Measurements from ENCODE around the gene UBC.
A peak's percentile ranks its signal among the peaks of the same experiment; 100 is the strongest.
"Not testable (repeated sequence)": the region's sequence is repeated elsewhere in the genome, so short reads cannot be mapped to it uniquely, and the experiment has no call there.

UBC gene

GRCh38 chr12:124914392-124915238 is at the start of gene UBC:
UBC (minus strand) TSS chr12:124914650; CDS start chr12:124913771, 879 bp downstream.
- peak; percentile 86 for DNase-seq

- DNase-seq, result no peak
Observed at GRCh38 chr12:124963211-124963610, 48.8 kb upstream of the UBC start.

- DNase-seq, result no peak
Observed at GRCh38 chr12:124961055-124961454, 46.6 kb upstream of the UBC start.

GRCh38 chr12:124956571-124956970 is 42.1 kb upstream of the UBC start:
- no peak for DNase-seq

DNA sequence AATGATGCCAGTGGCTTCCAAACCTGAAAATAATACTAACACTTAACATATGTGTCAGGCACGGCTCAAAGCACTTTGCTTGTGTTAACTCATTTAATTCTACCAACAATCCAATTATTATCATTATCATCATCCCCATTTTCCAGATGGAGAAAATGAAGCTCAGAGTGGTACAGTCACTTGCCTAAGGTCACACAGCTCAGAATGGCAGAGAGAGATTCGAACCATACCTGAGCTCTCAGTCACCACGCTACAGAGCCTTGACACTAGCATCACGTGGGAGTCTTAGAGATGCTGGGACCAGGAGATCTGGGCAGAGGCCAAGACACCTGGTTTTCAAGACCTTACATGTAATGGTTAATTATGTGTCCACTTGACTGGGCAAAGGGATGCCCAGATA is 40.3 kb upstream of the UBC start:
- DNase-seq, result no peak

GRCh38 chr12:124953689-124954405 is 39.4 kb upstream of the UBC start:
- no peak for DNase-seq

DNA sequence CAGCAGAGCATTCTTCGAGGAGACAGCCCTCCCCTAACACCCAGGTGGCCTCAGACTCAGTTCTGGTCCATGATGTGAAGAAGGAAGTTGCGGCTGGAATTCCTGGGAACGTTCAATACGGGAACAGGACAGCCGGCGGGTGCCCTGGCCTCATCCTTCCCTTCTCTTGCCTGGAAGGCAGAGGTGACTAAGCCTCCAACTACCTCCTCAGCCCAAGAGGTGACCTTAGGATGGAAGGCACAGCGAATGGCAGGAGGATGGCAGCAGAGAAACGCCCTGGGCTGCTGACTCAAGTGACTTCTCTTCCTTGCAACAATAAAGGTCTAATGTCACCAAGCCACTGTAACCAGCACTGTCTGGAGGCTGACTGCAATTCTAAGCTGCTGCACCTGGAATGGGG is 38.4 kb upstream of the UBC start:
- DNase-seq, result no peak

GRCh38 chr12:124952295-124952694 is 37.8 kb upstream of the UBC start:
- no peak for DNase-seq

GRCh38 chr12:124949779-124950728 is 35.6 kb upstream of the UBC start:
- DNase-seq, result no peak

DNA sequence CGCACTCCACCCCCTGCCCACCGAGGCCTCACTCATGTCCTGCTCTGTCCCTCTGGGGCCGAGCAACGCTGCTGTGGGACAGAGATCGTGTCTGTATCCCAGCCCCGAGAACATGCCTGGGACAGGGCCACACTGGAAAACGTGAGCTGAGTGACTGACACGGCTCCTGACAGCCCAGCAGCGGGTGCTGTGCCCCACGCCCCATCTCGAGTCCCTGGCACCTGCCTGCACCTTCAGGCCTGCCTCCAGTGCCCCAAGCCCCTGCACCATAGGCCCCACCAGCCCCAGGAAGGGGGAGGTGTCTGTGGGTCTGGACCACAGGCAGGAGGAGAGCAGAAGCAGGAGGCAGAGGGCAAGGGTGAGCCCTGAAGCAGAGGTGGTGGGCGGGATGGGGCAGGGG is 34.6 kb upstream of the UBC start:
- DNase-seq, result no peak

- DNase-seq, result no peak
Observed at GRCh38 chr12:124947561-124948398, 33.3 kb upstream of the UBC start.

- DNase-seq, result no peak
Observed at GRCh38 chr12:124947013-124947412, 32.6 kb upstream of the UBC start.

DNA sequence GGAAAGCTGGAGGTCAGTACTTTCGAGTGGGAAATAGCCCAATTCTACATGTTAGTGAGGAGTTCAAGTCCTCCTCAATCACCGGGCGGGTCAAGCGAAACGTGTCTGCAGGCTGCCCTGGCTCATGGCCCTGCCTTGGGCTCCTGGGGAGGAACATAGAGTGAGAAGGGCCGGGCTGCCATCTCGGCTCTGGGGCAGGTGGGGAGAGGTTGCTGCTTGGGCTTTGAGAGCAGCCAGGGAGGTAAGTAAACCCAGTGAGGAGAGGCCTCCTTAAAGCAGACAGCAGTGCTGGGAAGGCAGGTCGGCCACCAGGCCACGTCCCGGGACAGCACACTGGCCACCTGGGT is 32.0 kb upstream of the UBC start:
- no peak for DNase-seq

DNA sequence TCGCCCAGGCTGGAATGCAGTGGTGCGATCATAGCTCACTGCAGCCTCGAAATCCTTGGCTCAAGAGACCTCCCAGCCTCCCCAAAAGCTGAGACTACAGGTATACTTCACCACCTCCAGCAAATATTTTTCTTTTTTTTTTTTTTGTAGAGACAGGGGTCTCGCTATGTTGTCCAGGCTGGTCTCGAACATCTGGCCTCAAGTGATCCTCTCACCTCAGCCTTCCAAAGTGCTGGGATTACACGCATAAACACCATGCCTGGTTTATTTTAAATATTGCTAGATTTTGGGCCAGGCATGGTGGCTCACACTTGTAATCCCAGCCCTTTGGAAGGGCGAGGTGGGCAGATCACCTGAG is 26.7 kb upstream of the UBC start:
- DNase-seq, result no peak

DNA sequence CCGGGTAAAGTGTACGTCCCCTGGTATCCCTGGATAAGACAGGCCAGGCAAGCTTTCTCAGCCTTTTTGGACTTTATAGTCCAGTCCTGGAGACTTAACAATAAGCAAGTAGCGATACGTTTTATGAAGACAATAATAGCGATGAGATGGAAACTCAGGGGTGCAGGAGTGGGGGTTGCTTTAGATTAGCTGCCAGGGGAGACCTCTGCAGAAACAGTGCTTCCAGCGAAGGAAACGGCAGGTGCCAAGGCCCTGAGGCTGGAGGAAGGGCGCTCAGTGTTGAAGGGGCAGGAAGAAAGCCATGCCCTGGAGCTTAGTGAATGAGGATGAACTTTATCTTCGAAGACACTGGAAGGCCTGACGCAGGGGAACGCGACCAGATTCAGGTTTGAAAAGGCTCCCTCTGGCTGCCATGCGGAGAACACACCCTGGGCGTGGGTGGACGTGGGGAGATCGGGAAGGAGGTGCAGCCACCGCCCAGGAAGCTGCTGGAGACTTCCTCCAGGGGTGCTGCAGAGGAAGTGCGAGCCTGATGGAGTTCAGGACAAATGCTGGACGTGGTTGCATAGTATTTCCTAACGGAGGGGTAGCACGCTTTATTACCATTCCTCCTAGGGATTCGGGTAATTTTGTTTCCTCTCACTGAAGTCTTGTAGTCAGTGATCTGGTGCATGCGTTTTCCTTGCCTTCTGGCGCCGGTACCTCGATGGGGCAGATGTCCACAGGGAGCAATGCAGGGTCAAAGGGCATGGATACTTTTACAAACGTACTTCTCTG is 26.1 kb upstream of the UBC start:
- peak; percentile 82 for DNase-seq

- no peak for DNase-seq
Observed at GRCh38 chr12:124940143-124940392, 25.6 kb upstream of the UBC start.

DNA sequence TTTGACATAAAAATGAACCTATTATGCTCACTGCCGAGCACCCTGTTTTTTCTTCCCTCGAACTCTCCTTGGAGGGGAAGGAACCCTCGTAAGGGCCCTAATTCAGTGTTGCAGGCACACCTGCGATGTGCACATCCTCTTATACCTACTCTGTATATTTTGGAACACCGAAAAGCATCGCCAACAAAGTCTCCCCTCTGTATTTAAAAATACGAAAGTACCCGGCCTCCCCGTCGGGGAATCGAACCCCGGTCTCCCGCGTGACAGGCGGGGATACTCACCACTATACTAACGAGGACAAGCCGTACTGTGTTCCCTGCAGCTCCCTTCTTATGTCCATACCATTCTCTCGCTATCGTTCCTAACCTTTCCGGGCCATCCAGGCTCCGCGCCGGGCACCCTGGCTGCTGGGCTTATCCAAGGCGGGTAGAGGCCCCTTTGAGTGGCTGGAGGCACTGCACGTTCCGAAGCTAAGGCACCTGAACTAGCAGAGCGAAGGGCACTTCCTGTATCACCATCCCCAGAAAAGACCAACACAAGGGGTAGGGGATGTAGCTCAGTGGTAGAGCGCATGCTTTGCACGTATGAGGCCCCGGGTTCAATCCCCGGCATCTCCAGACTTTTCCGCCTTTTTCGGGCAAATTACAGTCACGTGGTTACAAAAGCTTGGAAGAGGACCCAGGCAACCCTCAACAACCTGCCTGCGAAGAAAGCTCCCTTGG is 25.1 kb upstream of the UBC start:
- DNase-seq, result peak; percentile 88

DNA sequence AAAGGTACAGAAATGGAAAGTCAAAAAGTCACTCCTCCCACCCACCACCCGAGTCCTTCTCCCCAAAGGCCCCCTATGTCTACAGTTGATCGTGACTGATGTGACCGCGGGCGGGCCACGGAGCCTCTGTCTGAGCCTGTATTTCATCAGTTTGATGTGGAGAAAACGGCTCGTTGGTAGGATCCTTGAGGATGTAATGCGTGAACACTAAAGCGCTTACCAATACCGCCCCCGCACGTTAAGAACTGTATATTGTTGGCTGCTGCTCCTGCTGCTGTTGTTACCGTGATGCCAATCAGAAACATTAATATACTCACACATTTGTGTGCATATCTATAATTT is 24.6 kb upstream of the UBC start:
- DNase-seq, result peak; percentile 36

DNA sequence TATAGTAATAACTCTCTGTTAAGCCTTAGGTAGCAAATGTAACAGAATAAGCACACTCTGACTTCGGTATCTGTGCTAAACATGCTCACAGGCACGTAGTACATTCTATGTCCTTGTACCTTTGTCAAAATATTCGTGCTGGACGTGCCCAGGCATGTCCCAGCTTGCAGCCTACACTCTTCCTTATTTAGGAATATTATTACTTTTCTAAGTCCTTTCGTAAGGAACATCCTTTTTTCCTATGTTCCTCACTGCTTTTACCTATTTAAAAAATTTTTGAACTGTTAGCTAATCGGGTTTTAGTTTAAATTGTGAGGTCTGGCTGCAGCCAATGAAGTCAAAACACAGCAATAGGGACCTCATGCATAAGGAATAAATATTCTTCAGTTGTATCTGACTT is 24.1 kb upstream of the UBC start:
- no peak for DNase-seq

- no peak for DNase-seq
Observed at GRCh38 chr12:124938108-124938507, 23.7 kb upstream of the UBC start.

DNA sequence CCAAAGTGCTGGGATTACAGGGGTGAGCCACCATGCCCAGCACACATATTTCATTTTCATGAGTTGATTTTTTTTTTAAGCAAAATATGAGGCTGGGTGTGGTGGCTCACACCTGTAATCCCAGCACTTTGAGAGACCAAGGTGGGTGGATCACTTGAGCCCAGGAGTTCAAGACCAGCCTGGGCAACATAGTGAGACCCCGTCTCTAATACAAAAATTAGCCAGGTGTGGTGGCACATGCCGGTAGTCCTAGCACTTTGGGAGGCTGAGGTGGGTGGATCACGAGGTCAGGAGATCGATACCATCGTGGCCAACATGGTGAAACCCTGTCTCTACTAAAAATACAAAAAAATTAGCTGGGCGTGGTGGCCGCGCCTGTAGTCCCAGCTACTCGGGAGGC is 17.1 kb upstream of the UBC start:
- not testable (repeated sequence) for DNase-seq

All from stimulated activated CD4-positive, alpha-beta T cell treated with anti-CD3 and anti-CD28 coated beads, Interleukin-4, amount 100 ng/mL, for 1 hour (primary cell).